ENCODE data around the gene ETV7.
A peak's percentile ranks its signal among the peaks of the same experiment; 100 is the strongest.

Gene ETV7

DNA sequence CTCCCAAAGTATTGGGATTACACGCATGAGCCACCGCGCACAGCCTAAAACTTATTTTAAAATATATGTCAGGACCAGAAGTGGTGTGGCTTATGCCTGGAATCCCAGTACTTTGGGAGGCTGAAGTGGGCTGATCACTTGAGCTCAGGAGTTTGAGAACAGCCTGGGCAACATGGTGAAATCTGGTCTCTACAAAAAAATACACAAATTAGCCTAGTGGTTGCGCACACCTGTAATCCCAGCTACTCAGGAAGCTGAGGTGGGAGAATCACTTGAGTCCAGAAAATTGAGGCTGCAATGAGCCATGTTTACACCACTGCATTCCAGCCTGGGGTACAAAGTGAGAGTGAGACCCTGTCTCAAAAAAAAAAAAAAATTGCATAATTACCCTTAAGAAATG lies 41.4 kb upstream of the ETV7 start:
- H3K36me3 ChIP-seq = no peaks in the 10 kb centered on the region
- H3K9me3 ChIP-seq = no peaks in the 10 kb centered on the region
- no peak overlapping the region for H3K27ac ChIP-seq
- no peak overlapping the region for H3K4me3 ChIP-seq (ENCODE audit: low read depth in 1 of 2, low read length in 1 of 2)
- H3K4me1 ChIP-seq (ENCODE audit: control insufficient read depth in 1 of 2, insufficient read depth in 1 of 2, low read depth in 1 of 2, low read length in 1 of 2) = peaks cover 1 to 2% of the 10 kb centered on the region in 2 experiments
- TF ChIP-seq, protein P1, sequence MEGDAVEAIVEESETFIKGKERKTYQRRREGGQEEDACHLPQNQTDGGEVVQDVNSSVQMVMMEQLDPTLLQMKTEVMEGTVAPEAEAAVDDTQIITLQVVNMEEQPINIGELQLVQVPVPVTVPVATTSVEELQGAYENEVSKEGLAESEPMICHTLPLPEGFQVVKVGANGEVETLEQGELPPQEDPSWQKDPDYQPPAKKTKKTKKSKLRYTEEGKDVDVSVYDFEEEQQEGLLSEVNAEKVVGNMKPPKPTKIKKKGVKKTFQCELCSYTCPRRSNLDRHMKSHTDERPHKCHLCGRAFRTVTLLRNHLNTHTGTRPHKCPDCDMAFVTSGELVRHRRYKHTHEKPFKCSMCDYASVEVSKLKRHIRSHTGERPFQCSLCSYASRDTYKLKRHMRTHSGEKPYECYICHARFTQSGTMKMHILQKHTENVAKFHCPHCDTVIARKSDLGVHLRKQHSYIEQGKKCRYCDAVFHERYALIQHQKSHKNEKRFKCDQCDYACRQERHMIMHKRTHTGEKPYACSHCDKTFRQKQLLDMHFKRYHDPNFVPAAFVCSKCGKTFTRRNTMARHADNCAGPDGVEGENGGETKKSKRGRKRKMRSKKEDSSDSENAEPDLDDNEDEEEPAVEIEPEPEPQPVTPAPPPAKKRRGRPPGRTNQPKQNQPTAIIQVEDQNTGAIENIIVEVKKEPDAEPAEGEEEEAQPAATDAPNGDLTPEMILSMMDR (IDR thresholded peaks at IDR 0.05) = no peak
- H3K27me3 ChIP-seq = no peaks in the 10 kb centered on the region

DNA sequence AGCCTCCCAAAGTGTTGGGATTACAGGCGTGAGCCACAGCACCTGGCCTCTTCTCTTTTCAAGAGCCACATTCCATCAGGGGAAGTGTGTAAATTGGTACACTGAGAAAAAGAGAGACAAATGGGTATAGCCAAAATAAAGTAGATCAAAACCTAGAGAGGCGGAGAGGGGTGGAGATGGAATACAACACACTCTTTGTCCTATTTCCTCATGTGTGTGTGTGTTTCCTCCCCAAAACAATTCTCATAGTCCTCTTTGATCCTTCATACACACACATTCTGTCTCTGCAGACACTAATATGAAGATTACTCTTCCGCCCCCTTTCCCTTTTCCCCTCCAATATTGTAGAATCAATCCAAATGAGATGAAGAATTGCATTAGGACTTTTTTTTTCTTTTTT lies 39.2 kb upstream of the ETV7 start:
- Histone ChIP-seq H3K4me3 (ENCODE audit: low read depth in 1 of 2, low read length in 1 of 2) (no peak overlapping the region), H3K4me1 (ENCODE audit: control insufficient read depth in 1 of 2, insufficient read depth in 1 of 2, low read depth in 1 of 2, low read length in 1 of 2) (peaks cover 14 to 16% of the 10 kb centered on the region in 2 experiments), H3K36me3 (no peaks in the 10 kb centered on the region), H3K27ac (no peak overlapping the region), H3K27me3 (no peaks in the 10 kb centered on the region), H3K9me3 (no peaks in the 10 kb centered on the region)
- TF ChIP-seq, protein P1 (IDR thresholded peaks at IDR 0.05) = no peak

DNA sequence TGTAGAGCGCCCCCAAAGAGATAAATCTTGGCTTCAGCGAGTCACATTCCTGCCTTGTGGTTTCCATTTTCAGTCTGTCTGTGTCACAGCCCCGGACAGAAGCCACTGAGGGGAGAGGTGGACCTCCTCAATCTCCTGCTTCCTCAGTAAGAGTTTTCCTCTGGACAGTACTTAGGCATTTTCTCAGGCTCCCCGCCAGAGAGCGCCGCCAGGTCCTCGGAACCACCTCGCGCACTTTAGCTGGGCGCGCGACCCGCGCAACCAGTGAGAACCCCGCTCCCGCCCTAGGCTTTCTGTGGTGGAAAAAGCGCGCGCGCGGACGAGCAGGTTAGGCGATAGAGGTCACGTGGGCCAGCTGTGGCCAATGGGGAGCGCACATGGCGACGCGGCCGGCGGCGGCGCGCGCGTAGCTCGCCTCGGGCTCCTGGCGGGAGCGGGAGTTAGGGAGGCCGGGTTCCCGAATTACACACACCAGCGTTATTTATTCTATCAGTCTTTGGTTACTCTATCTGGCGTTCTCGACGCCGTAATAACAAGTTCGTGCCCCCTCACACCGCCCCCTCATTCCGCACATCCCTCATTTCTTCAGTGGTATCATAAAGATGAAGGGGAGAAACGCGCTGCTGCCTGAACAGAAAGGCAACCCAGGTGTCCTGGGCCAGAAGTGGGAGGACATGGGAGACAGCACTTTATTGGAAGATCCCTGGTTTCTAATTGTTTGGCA lies 35.8 kb upstream of the ETV7 start:
- TF ChIP-seq, protein P1 (IDR thresholded peaks at IDR 0.05) = peak; percentile 69
- H3K36me3 ChIP-seq = no peaks in the 10 kb centered on the region
- peak overlapping the region; percentile 90 to 91 for H3K4me3 ChIP-seq (ENCODE audit: low read depth in 1 of 2, low read length in 1 of 2)
- peaks cover 21 to 26% of the 10 kb centered on the region in 2 experiments for H3K4me1 ChIP-seq (ENCODE audit: control insufficient read depth in 1 of 2, insufficient read depth in 1 of 2, low read depth in 1 of 2, low read length in 1 of 2)
- no peaks in the 10 kb centered on the region for H3K9me3 ChIP-seq
- H3K27me3 ChIP-seq = no peaks in the 10 kb centered on the region
- peak overlapping the region; percentile 73 for H3K27ac ChIP-seq

DNA sequence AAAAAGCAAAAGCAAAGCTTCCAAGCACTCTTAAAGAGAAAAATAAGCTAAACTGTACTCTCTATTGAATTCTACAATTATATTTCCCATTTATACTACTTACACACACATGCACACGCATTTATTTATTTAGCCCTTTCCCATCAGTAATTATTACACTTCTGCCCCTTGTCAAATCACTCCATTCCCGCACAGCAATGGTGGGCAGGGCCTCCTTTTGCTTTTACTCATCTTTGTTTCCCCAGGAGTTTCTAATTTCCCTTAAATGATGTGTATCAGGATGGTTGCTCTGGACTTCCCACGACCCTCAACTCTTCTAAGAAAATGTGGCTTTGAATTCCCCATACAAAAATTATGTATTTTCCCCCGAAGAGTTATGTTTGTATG lies 35.2 kb upstream of the ETV7 start:
- Histone ChIP-seq H3K9me3 (no peaks in the 10 kb centered on the region), H3K27ac (peak overlapping the region; percentile 73), H3K27me3 (no peaks in the 10 kb centered on the region), H3K36me3 (no peaks in the 10 kb centered on the region), H3K4me3 (ENCODE audit: low read depth in 1 of 2, low read length in 1 of 2) (peak overlapping the region; percentile 90 to 91), H3K4me1 (ENCODE audit: control insufficient read depth in 1 of 2, insufficient read depth in 1 of 2, low read depth in 1 of 2, low read length in 1 of 2) (peaks cover 21 to 26% of the 10 kb centered on the region in 2 experiments)
- TF ChIP-seq, protein P1 (IDR thresholded peaks at IDR 0.05) = no peak

DNA sequence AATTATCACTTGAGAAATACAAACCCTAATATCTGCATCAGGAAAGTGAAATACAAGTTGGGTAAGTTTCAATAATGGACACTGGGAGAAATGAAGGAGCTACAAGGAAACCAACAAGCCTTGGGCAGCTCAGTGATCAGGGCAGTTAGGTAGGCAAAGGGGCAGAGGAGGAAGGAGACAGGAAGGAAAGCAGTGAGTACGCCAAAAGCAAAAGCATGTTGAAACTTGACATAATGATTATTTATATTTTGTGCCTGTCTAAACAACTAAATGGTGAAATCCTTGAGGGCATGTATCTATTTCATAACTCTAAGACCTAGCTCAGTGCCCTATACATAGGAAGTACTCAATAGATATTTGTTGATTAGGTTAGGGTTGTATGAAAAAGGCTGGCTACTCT lies 31.8 kb upstream of the ETV7 start:
- H3K27ac ChIP-seq = no peak overlapping the region
- no peaks in the 10 kb centered on the region for H3K27me3 ChIP-seq
- no peak overlapping the region for H3K4me3 ChIP-seq (ENCODE audit: low read depth in 1 of 2, low read length in 1 of 2)
- H3K9me3 ChIP-seq = no peaks in the 10 kb centered on the region
- peaks cover 21 to 26% of the 10 kb centered on the region in 2 experiments for H3K4me1 ChIP-seq (ENCODE audit: control insufficient read depth in 1 of 2, insufficient read depth in 1 of 2, low read depth in 1 of 2, low read length in 1 of 2)
- H3K36me3 ChIP-seq = no peaks in the 10 kb centered on the region
- TF ChIP-seq, protein P1 (IDR thresholded peaks at IDR 0.05) = no peak

Measured in neutrophil (primary cell).